Endodermal cell (in vitro differentiated cells): ENCODE measurements around the gene CRMP1. TPM values are rescaled to one million over a fixed set of nuclear protein-coding genes. Genes with fewer than 3 reads are reported as not detected.

Source experiments
- DNase-seq: peaks from one replicate; pipeline ENCODE4 v3.0.0-alpha.2; 2017
- H3K27ac ChIP-seq: 2 replicates; pipeline ENCODE4 v1.5.1; 2013; ENCODE audit warnings: mild to moderate bottlenecking, low read depth, low read length, moderate library complexity
- H3K27me3 ChIP-seq: 2 replicates; pipeline ENCODE4 v1.6.1; 2013; ENCODE audit warnings: mild to moderate bottlenecking, low read length, moderate library complexity; ENCODE audit not compliant: insufficient read depth, control insufficient read depth, poor library complexity, severe bottlenecking
- H3K36me3 ChIP-seq: 2 replicates; pipeline ENCODE4 v1.7.0; 2013; ENCODE audit warnings: mild to moderate bottlenecking, low read length, moderate library complexity; ENCODE audit not compliant: control insufficient read depth, insufficient read depth
- H3K4me1 ChIP-seq: one replicate; pipeline ENCODE4 v1.7.0; 2013; ENCODE audit warnings: low read length; ENCODE audit not compliant: control insufficient read depth, insufficient read depth
- H3K4me3 ChIP-seq: 2 replicates; pipeline ENCODE4 v1.5.1; 2013; ENCODE audit warnings: mild to moderate bottlenecking, low read length, moderate library complexity
- H3K9ac ChIP-seq: 2 replicates; pipeline ENCODE4 v1.6.1; 2013; ENCODE audit warnings: mild to moderate bottlenecking, low read length, moderate library complexity; ENCODE audit not compliant: poor library complexity, severe bottlenecking; ENCODE audit errors: extremely low read depth
- H3K9me3 ChIP-seq: 2 replicates; pipeline ENCODE4 v1.6.1; 2013; ENCODE audit warnings: mild to moderate bottlenecking, low read length, moderate library complexity; ENCODE audit not compliant: control insufficient read depth
- H3K27ac Mint-ChIP-seq: 2 replicates; pipeline ENCODE4 v1.8.0; 2020; ENCODE audit warnings: mixed read lengths
- H3K27me3 Mint-ChIP-seq: 2 replicates; pipeline ENCODE4 v1.8.0; 2021; ENCODE audit warnings: mild to moderate bottlenecking, mixed read lengths; ENCODE audit not compliant: insufficient read depth
- H3K36me3 Mint-ChIP-seq: 2 replicates; pipeline ENCODE4 v1.8.0; 2020; ENCODE audit warnings: low read depth, mixed read lengths
- H3K4me1 Mint-ChIP-seq: 2 replicates; pipeline ENCODE4 v1.8.0; 2020; ENCODE audit warnings: mixed read lengths
- H3K4me3 Mint-ChIP-seq: 2 replicates; pipeline ENCODE4 v1.8.0; 2020; ENCODE audit warnings: mild to moderate bottlenecking, moderate library complexity, mixed read lengths
- H3K9me3 Mint-ChIP-seq: 2 replicates; pipeline ENCODE4 v1.8.0; 2020; ENCODE audit warnings: mild to moderate bottlenecking, mixed read lengths
- WGBS, 2 experiments: methylation state at CpG; one replicate each; pipeline versions ENCODE4 v1.1.5 to v1.1.7; 2013; ENCODE audit warnings: missing lambda C conversion rate in 2 of 2, mixed read lengths in 1 of 2; ENCODE audit not compliant: insufficient coverage in 1 of 2, insufficient read length in 1 of 2; 5-methylcytosine and 5-hydroxymethylcytosine counted together
- long read RNA-seq, 4 experiments: library from polyadenylated mRNA in 2 of 4; library from RNA in 1 of 4; library from capped mRNA in 1 of 4; stranded (forward) in 3 of 4; unstranded in 1 of 4; transcript quantifications; one replicate each; pipeline ENCODE4 v2.0.0, GENCODE V29; 2020 to 2021; ENCODE audit warnings: inconsistent platforms in 1 of 4
- polyA plus RNA-seq, 2 experiments: library from polyadenylated mRNA; stranded (reverse); fragments of 50-300 nt; gene quantifications; one replicate each; pipeline ENCODE4 v1.2.3, GENCODE V29; 2013
- total RNA-seq, 2 donors: library from RNA; stranded (reverse); fragmentation: NEBNext Ultra II Directional in 1 of 2; extraction: Animal tissue kit (Norgen Biotek cat#: 25700) in 1 of 2; gene quantifications; 2 replicates in 1 of 2; 3 replicates in 1 of 2; pipeline ENCODE4 v1.2.1, GENCODE V29; 2021
- TF ChIP-seq, protein P1 (sequence below): fragments of 200-600 bp; sonication (generic); conservative IDR thresholded peaks from 2 replicates; pipeline ENCODE4 v1.5.0; 2021; ENCODE audit warnings: antibody characterized with exemption, mild to moderate bottlenecking

CRMP1 gene
- total RNA-seq = 10 to 100 TPM; 40.0 to 64.9 TPM
- polyA plus RNA-seq (2013, experiment 1 of 2) = 137 TPM
- 115 TPM for polyA plus RNA-seq (2013, experiment 2 of 2)
- long read RNA-seq, experiment 1, transcript CRMP1-202 (14 exons, 2,911 nt) = major isoform, 17 of 25 reads
- long read RNA-seq, experiment 1, partial matches to known transcripts = 3 of 25 reads
- long read RNA-seq, experiment 1, other reads (novel, unspliced or antisense) = 4 of 25 reads
- long read RNA-seq, experiment 2, transcript CRMP1-204 (14 exons, 3,081 nt) = minor isoform, 7 of 149 reads
- long read RNA-seq, experiment 2, transcript CRMP1-202 (14 exons, 2,911 nt) = major isoform, 118 of 149 reads
- long read RNA-seq, experiment 2, partial matches to known transcripts = 10 of 149 reads
- long read RNA-seq, experiment 2, other reads (novel, unspliced or antisense) = 13 of 149 reads
- long read RNA-seq, experiment 3, transcript CRMP1-205 (14 exons, 2,764 nt) = minor isoform, 14 of 467 reads
- long read RNA-seq, experiment 3, transcript CRMP1-204 (14 exons, 3,081 nt) = minor isoform, 12 of 467 reads
- long read RNA-seq, experiment 3, transcript CRMP1-202 (14 exons, 2,911 nt) = major isoform, 385 of 467 reads
- long read RNA-seq, experiment 3, partial matches to known transcripts = 13 of 467 reads
- long read RNA-seq, experiment 3, other reads (novel, unspliced or antisense) = 41 of 467 reads
- long read RNA-seq, experiment 4, partial matches to known transcripts = 2 of 2 reads
- long read RNA-seq, experiment 4, other reads (novel, unspliced or antisense) = 0 of 2 reads

DNA sequence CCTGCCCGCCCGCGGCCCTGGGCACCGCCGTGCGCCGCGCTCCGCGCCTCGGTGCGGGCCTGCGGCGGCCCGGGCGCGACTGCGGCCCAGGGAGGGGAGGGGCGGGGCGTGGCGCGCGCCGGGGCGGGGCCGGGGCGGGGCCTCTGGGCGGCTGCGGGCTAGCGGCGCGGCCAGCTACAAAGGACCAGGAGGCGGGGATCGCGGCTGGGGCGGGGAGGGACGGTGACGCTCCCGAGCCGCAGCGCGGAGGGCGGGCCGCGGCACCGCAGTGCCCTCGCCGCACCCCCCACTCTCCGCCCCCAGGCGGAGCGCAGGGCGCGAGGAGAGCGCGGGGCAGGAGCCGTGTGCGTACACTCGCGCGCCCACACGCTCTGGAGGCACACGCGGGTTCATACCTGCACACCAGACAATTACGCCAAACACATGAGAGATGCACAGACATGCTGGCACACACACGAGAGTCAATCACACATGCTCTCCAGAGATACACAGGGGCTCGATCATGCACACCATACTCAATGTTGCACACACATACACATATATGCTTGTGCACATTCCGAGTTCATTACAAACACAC is at the start of gene CRMP1:
TSS of gene CRMP1 (minus strand) at position 83 of the 577 bp plus-strand sequence. CDS start 117 bp downstream, outside the sequence.
- no peak within 1 kb of the TSS for H3K9ac ChIP-seq
- H3K36me3 Mint-ChIP-seq = no peaks in the 10 kb centered on the region
- peak; percentile 94 for DNase-seq
- H3K4me1 Mint-ChIP-seq = peaks cover 19% of the 10 kb centered on the region
- no peak within 1 kb of the TSS for H3K27ac ChIP-seq
- peak within 1 kb of the TSS; percentile 18 for H3K4me3 Mint-ChIP-seq
- H3K27me3 Mint-ChIP-seq = peaks cover 79% of the 10 kb centered on the region
- no peaks in the 10 kb centered on the region for H3K4me1 ChIP-seq
- TF ChIP-seq, protein P1, sequence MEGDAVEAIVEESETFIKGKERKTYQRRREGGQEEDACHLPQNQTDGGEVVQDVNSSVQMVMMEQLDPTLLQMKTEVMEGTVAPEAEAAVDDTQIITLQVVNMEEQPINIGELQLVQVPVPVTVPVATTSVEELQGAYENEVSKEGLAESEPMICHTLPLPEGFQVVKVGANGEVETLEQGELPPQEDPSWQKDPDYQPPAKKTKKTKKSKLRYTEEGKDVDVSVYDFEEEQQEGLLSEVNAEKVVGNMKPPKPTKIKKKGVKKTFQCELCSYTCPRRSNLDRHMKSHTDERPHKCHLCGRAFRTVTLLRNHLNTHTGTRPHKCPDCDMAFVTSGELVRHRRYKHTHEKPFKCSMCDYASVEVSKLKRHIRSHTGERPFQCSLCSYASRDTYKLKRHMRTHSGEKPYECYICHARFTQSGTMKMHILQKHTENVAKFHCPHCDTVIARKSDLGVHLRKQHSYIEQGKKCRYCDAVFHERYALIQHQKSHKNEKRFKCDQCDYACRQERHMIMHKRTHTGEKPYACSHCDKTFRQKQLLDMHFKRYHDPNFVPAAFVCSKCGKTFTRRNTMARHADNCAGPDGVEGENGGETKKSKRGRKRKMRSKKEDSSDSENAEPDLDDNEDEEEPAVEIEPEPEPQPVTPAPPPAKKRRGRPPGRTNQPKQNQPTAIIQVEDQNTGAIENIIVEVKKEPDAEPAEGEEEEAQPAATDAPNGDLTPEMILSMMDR = no peak
- H3K4me3 ChIP-seq = peak within 1 kb of the TSS; percentile 15
- no peaks in the 10 kb centered on the region for H3K36me3 ChIP-seq
- H3K9me3 ChIP-seq = no peaks in the 10 kb centered on the region
- 5 to 56% methylated on average over 4 to 66 of the region's 67 CpGs for WGBS, 2 experiments
- H3K27me3 ChIP-seq = peaks cover 78% of the 10 kb centered on the region
- H3K9me3 Mint-ChIP-seq = peaks cover 4% of the 10 kb centered on the region
- no peak within 1 kb of the TSS for H3K27ac Mint-ChIP-seq

DNA sequence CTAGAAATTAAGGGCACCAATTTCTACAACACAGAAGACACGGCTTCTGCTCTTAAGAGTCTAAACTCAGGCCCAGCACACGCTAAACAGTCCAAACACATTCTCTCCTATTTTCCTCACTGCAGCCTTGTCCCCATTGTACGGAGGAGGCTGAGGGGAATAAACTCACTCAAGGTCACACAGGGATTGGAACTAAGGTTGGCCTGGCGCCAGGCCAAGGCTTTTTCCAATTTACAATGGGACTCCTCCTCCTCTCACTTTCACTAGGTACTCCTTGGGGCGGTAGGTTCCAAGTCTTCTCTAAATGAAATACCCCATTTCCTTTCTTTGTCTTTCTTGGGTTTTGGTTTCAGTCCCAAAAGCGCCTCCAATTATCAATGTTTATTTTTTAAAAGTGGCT is 48.7 kb upstream of the CRMP1 start:
- H3K36me3 Mint-ChIP-seq = no peaks in the 10 kb centered on the region
- peaks cover 42% of the 10 kb centered on the region for H3K4me1 Mint-ChIP-seq
- 90 to 100% methylated on average over 3 to 6 of the region's 6 CpGs for WGBS, 2 experiments
- DNase-seq = peak; percentile 31
- no peak overlapping the region for H3K4me3 ChIP-seq
- H3K27me3 ChIP-seq = no peaks in the 10 kb centered on the region
- TF ChIP-seq, protein P1 = no peak
- peaks cover 10% of the 10 kb centered on the region for H3K27me3 Mint-ChIP-seq
- H3K4me1 ChIP-seq = peaks cover 9% of the 10 kb centered on the region
- H3K4me3 Mint-ChIP-seq = no peak overlapping the region
- H3K27ac Mint-ChIP-seq = no peak overlapping the region
- H3K9me3 ChIP-seq = peaks cover 9% of the 10 kb centered on the region
- no peak overlapping the region for H3K9ac ChIP-seq
- no peaks in the 10 kb centered on the region for H3K36me3 ChIP-seq
- no peak overlapping the region for H3K27ac ChIP-seq
- H3K9me3 Mint-ChIP-seq = peaks cover 4% of the 10 kb centered on the region

DNA sequence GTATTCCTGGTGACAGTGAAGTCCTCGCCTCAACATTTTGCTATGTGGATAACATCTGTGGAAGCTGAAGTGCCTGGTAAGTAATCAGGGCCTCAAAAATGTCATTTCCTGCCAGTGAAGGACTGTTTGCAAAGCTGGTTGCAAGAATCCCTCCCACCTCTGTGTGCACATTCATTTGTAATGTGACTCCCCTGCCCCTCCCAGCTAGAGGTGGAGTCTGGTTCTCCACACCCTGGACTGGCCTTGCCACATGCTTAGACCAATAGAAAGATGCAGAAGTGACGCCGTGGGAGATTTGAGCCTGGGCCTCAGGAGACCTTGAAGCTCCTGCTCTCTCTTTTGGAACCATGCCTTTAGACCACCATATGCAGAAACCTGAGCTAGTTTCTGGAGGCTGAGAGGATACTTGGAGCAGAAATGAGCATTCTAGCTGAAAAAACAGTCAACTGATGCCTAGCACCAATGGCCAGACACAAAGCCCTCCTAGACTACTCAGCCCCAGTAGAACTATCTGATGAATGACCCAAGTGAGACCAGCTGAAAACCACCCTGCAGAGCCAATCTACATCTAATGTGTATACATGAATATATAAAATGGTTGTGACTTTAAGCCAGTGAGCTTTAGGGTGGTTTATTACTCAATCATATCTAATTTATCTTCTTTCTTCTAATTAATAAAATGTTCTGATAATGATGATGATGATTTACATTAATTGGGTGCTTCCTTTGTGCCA is 47.8 kb upstream of the CRMP1 start:
- Mint-ChIP-seq H3K4me3 (no peak overlapping the region), H3K4me1 (peaks cover 42% of the 10 kb centered on the region), H3K27ac (no peak overlapping the region), H3K36me3 (no peaks in the 10 kb centered on the region), H3K9me3 (peaks cover 3% of the 10 kb centered on the region), H3K27me3 (peaks cover 10% of the 10 kb centered on the region)
- 77 to 85% methylated on average over 3 of the region's 3 CpGs for WGBS, 2 experiments
- no peak overlapping the region for H3K9ac ChIP-seq
- DNase-seq = peak; percentile 75
- H3K4me3 ChIP-seq = no peak overlapping the region
- no peaks in the 10 kb centered on the region for H3K27me3 ChIP-seq
- H3K4me1 ChIP-seq = peaks cover 9% of the 10 kb centered on the region
- no peaks in the 10 kb centered on the region for H3K36me3 ChIP-seq
- H3K9me3 ChIP-seq = peaks cover 6% of the 10 kb centered on the region
- no peak overlapping the region for H3K27ac ChIP-seq
- TF ChIP-seq, protein P1 = no peak
